RWPE2 (cell line): ENCODE measurements around the gene FAM50B.

Source experiments
- ATAC-seq: fragments of 200-7000 bp; cut with Tn5 transposase; 3 replicates; pipeline ENCODE4 v1.9.1; 2021; ENCODE audit warnings: low read depth
- DNase-seq: peaks from one replicate; pipeline ENCODE4 v3.0.0-alpha.2; 2020; ENCODE audit warnings: low spot score
- H3K27ac ChIP-seq: fragments of 450-650 bp; 2 replicates; pipeline ENCODE4 v1.5.1; 2017; ENCODE audit warnings: mild to moderate bottlenecking; ENCODE audit not compliant: poor library complexity, severe bottlenecking
- H3K27me3 ChIP-seq: fragments of 250-450 bp; sonication (Bioruptor Pico); 2 replicates; pipeline ENCODE4 v1.5.1; 2021; ENCODE audit warnings: mild to moderate bottlenecking, moderate library complexity; ENCODE audit not compliant: insufficient read depth, poor library complexity, severe bottlenecking
- H3K36me3 ChIP-seq: fragments of 250-450 bp; sonication (Bioruptor Pico); 2 replicates; pipeline ENCODE4 v1.5.1; 2020; ENCODE audit warnings: low read depth, mild to moderate bottlenecking, moderate library complexity
- H3K4me1 ChIP-seq: fragments of 250-450 bp; sonication (Bioruptor Pico); 2 replicates; pipeline ENCODE4 v1.5.1; 2021; ENCODE audit warnings: mild to moderate bottlenecking, moderate library complexity; ENCODE audit not compliant: insufficient read depth, poor library complexity, severe bottlenecking
- H3K4me3 ChIP-seq: fragments of 250-450 bp; sonication (Bioruptor Pico); 2 replicates; pipeline ENCODE4 v1.5.1; 2021; ENCODE audit warnings: mild to moderate bottlenecking, moderate library complexity; ENCODE audit not compliant: severe bottlenecking
- H3K9me3 ChIP-seq: fragments of 250-450 bp; sonication (Bioruptor Pico); 2 replicates; pipeline ENCODE4 v1.5.1; 2021; ENCODE audit warnings: mild to moderate bottlenecking, moderate library complexity; ENCODE audit not compliant: severe bottlenecking
- CTCF ChIP-seq: fragments of 450-650 bp; IDR thresholded peaks from one replicate; pipeline ENCODE4 v1.5.1; 2017; ENCODE audit warnings: mild to moderate bottlenecking, moderate library complexity; ENCODE audit not compliant: poor library complexity, severe bottlenecking

The FAM50B gene

GRCh38 chr6:3831761-3832530 is 17.2 kb upstream of the FAM50B start:
- Histone ChIP-seq H3K4me1 (peaks cover 4% of the 10 kb centered on the region), H3K27ac (peak overlapping the region; percentile 7), H3K27me3 (no peaks in the 10 kb centered on the region), H3K36me3 (no peaks in the 10 kb centered on the region), H3K4me3 (no peak overlapping the region), H3K9me3 (no peaks in the 10 kb centered on the region)
- DNase-seq (no peak), ATAC-seq (no peak)
- no peak for TF ChIP-seq CTCF

DNA sequence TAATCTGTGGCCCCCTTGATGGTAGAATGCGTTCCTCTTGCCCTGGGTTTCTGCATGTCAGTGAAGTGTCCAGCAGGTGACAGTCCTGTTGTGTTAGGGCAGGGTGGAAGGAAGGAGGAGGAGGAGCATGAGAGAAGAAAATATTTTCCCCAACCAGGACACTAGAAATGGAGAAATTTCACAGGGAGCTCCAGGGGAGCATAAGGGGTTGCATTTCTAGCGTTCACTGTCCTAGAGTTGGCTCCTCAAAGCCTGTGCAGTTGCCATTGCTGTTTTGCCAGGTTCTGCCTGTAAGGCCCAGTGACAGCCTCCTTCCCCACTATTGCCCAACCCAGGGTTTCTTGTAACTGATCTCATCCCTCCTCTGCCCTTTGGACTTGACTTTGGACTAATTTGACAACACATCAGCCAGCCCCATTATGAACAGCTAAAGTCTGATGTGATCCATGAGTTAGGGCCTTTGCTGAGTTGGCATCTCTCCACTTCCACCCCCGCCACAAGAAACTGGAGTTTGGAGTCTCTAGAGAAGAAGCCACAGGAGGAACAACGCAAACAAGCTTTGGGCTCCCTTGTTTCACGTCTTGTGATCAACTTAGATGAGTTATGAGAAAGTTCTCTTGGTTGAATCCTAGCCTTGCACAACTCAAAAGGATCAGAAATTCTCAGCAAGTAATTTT is 14.0 kb upstream of the FAM50B start:
- Histone ChIP-seq H3K4me3 (no peak overlapping the region), H3K4me1 (peaks cover 14% of the 10 kb centered on the region), H3K27ac (no peak overlapping the region), H3K9me3 (no peaks in the 10 kb centered on the region), H3K27me3 (no peaks in the 10 kb centered on the region), H3K36me3 (no peaks in the 10 kb centered on the region)
- TF ChIP-seq CTCF, result no peak
- ATAC-seq (no peak), DNase-seq (no peak)

- no peak for ATAC-seq
- TF ChIP-seq CTCF, result no peak
- no peaks in the 10 kb centered on the region for H3K27me3 ChIP-seq
- H3K27ac ChIP-seq, result no peak overlapping the region
- H3K9me3 ChIP-seq, result no peaks in the 10 kb centered on the region
- no peaks in the 10 kb centered on the region for H3K36me3 ChIP-seq
- no peak for DNase-seq
- peaks cover 12% of the 10 kb centered on the region for H3K4me1 ChIP-seq
- H3K4me3 ChIP-seq, result no peak overlapping the region
Measured at GRCh38 chr6:3835785-3836184, 13.4 kb upstream of the FAM50B start.

DNA sequence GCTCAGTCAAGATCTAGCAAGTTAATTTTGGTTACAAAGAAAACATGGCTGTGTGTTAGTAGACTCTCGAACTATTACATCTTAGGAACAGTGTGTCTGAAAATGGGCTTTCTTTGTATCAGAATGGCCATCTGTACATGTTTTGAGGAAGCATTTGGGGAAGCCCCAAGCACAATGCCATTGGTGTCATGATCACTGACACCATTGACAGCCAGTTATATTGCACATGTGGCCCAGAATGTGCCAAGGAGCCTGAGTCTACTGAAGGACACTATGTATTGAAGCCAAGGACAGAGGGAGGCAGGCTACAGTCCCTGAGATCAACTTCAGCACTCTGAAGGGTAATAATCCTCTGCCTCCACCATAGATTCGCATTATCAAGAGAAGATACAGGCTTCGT is 12.6 kb upstream of the FAM50B start:
- Histone ChIP-seq H3K4me1 (peaks cover 17% of the 10 kb centered on the region), H3K27ac (no peak overlapping the region), H3K36me3 (no peaks in the 10 kb centered on the region), H3K4me3 (no peak overlapping the region), H3K9me3 (no peaks in the 10 kb centered on the region), H3K27me3 (no peaks in the 10 kb centered on the region)
- no peak for TF ChIP-seq CTCF
- ATAC-seq, result no peak
- no peak for DNase-seq

DNA sequence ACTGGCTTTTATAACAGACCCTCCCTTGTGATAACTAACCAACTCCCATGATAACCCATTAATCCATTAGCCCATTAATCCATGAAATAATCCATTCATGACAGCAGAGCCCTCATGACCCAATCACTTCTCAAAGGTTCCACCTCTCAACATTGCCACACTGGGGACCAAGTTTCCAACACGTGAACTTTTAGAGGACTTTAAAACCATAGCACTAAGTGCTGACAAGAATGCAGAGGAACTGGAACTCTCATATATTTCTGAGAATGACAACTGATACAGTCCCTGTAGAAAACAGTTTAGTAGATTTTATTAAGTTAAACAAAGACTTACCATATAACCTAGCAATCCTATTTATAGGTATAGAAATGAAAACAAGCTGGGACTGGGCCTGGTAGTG is 11.4 kb upstream of the FAM50B start:
- ATAC-seq (no peak), DNase-seq (no peak)
- Histone ChIP-seq H3K4me1 (peaks cover 29% of the 10 kb centered on the region), H3K9me3 (no peaks in the 10 kb centered on the region), H3K27ac (no peak overlapping the region), H3K4me3 (no peak overlapping the region), H3K36me3 (no peaks in the 10 kb centered on the region), H3K27me3 (no peaks in the 10 kb centered on the region)
- no peak for TF ChIP-seq CTCF
